ENCODE results near the gene TUBB8.
"Not testable (repeated sequence)": the region's sequence is repeated elsewhere in the genome, so short reads cannot be mapped to it uniquely, and the experiment has no call there.

TUBB8 gene

DNA sequence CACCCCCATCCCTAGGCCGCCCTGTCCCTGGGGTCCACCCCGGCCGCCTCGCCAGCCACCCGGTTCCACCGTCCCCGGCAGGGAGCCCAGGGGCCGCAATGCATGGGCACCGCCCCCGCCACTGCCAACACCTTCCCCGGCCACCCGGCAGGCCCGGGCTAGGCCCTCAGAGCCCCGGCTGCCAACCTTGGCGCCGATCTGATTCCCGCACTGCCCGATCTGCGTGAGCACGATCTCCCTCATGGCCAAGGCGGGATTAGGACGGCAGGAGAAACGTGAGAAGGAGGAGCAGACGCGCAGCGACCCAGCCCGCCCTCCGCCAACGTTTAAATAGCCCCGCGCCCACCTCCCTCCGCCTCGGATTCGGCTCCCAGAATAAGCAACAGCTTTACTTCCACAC is at the start of gene TUBB8:
Gene TUBB8 (minus strand): TSS at position 301 of the 400 bp plus-strand sequence. CDS start 58 bp downstream, at position 243.
- DNase-seq: no peak

GRCh38 chr10:96466-96865 is 47.4 kb upstream of the TUBB8 start:
- no peak for DNase-seq

DNA sequence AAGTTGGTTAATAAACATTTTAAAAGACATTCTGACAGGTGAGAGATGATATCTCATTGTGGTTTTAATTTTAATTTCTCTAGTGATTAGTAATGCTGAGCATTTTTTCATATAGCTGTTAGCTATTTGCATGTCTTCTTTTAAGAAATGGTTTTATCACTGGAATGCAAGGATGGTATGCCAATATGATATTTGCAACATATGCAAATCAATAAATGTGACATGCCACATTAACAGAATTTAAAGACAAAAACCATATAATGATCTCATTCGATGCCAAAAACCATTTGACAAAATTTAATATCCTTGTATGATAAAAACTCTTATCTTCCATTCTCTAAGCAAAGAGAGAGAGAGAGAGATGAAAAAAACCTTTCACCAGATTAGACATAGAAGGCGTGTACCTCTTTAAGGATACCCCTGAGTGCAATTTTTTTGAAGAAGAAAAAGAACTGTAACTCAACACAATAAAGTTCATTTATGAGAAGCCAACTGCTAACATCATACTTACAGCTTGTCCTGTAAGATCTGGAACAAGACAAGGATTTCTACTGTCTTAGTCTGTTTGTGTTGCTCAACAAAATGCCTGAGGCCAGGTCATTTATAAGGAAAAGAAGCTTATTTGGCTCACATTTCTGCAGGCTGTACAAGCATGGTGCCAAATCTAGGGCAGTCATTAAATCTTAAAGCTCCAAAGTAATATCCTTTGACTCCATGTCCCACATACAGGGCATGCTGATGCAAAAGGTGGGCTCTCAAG is 46.4 kb upstream of the TUBB8 start:
- no peak for DNase-seq

DNA sequence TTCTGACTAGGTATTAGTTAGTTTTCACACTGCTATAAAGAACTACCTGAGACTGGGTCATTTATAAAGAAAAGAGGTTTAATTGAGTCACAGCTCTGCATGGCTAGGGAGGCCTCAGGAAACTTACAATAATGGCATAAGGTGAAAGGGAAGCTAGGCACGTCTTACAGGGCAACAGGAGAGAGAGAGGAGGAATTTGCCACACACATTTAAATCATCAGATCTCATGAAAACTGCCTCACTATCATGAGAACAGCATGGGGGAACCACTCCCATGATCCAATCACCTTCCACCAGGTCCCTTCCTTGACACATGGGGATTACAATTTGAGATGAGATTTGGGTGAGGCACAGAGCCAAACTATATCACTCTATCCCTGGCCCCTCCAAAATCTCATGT is 45.5 kb upstream of the TUBB8 start:
- DNase-seq: no peak

DNA sequence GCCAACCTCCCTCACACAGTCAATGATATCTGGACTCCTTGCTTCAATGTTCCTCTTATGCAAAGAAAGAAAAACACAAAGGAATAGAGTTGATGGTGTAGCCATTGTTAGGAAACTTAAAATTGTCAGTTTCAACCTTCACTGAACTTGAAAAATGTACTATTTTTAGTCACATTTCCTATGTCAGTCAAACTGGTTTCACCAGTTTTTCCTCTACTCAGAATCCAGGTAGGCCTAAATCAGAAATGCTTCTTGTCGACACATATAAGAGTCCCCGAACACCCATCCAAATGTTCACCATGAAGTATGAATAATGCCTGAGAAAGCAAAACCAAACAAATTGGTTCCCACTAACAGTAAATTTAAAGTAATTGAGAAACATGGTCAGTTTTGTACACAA is 43.8 kb upstream of the TUBB8 start:
- DNase-seq: no peak

- no peak for DNase-seq
Measured at GRCh38 chr10:92153-92552, 43.1 kb upstream of the TUBB8 start.

- DNase-seq: no peak
Measured at GRCh38 chr10:91313-91712, 42.2 kb upstream of the TUBB8 start.

- no peak for DNase-seq
Measured at GRCh38 chr10:90161-90560, 41.1 kb upstream of the TUBB8 start.

DNA sequence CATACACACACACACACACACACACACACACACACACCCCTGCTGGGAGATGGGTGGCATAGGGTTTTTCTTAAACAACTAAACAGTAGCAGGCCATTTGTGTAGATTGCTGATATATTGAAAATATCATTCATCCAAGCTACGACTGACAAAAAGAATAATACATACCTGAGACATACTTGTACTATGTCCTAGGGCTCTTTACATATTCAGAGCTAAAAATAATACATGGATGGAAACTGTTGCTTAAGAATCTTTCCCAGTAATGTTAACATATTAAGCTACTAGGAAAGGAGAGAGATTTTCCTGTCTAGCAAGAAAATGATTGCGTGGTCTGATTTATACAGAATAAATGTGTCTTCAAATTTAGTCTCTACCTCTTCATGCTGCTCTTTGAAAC is 40.2 kb upstream of the TUBB8 start:
- DNase-seq: no peak

DNA sequence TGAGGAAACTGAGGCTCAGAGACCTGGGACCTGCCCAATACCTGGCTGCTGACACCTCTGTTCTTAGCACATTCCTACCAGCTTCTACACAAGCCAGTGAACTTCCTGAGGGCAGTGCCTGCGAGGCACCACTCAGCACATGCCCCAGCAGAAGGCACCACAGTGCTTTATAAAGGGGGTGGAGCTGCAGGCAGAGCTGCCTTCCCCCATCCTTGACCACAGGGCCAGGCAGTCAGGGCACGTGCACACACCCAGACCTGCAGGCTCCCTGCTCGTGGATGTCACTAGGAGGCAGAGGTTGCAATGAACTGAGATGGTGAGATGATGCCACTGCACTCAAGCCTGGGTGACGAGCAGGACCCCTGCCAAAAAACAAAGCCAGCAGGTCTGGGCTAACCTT is 39.2 kb upstream of the TUBB8 start:
- DNase-seq: no peak

DNA sequence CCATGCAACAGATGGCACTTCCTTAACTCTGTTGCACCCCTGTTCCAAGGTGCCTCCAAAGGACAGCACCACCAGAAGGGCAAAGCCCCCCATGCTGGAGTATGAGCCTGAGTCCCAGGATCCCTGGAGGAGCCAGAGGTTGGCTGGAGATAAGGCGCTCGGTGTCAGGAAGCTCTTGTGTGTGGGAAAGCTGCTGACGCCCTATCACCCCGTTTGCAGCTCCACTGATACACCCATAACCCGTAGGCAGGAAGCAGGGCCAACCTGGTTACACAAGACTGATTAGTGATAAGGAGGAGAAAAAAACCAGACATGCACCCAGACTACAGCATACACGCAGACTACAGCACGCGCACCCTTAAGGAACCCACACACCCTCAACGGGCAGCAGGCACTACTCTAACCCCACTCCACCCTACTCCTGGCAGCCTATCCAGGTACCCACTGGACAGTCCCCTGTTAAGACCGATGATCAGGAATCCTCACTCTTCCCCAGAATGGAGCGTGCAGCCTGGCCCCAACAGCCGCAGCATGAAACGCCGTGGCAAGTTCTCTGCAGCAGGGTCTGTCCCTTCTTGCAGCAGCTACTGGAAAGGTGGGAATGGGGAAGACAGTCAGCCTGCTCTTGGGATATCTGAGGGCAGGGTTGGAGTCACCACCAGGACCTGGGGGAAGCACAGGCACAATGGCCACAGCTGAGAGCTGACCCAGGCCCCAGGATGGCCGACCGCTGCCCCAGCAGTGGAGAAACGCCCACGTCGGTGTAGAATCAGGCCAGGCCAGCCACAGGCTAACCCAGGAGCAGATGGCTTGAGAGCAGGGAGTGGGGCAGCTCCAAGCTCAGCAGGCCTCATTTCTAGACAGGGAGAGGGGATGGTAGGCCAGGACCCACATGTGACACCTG is 38.3 kb upstream of the TUBB8 start:
- no peak for DNase-seq

DNA sequence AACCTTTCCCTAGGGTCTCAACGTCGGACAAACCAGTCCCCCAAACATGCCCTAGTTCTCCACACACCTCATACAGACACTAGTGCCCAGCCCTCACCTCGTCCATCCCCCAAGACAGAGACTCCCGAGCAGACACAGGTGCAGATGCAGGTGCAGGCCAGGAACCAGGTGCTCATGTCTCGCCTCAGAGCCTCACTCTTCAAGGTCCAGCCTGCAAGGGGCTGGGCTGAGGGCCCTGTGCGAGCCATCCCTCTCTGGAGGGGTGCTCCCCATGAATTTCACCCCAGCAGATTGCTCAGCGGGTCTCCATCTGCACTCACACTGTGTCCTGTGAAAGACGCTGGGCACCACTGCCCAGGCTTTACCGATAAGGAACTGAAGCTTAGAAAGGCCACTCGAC is 36.9 kb upstream of the TUBB8 start:
- no peak for DNase-seq

GRCh38 chr10:85044-85443 is 35.9 kb upstream of the TUBB8 start:
- no peak for DNase-seq

GRCh38 chr10:83930-84530 is 34.9 kb upstream of the TUBB8 start:
- no peak for DNase-seq

DNA sequence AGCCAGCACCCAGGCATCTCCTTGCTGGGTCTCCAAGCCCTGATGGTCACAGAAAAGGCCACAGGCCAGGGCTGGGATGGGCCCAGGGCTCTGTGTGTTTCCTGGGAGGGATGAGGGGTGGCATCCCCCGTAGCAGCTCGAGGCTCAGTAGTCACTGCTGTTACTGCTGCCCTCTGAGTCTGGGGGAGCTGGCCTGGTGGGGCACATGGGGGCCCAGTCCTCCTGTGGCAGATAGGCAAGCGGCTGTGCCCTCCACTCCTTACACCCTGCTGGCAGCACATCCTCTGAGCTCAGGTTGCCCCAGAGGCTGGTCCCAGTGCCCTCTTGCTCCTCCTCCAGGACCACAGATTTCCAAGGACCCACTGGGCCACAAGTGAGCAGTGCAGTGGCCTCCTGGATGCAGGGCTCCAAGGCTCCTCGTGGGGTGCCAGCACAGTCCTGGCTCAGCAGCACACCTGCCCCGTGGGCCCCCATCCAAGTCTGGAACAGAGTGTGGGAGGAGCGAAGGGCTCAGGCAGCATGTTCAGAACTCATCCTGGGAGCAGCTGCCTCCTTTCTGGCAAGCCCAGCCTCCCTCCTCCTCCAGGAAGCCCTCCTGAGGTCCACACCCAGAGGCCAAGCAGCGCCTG is 31.5 kb upstream of the TUBB8 start:
- no peak for DNase-seq

DNA sequence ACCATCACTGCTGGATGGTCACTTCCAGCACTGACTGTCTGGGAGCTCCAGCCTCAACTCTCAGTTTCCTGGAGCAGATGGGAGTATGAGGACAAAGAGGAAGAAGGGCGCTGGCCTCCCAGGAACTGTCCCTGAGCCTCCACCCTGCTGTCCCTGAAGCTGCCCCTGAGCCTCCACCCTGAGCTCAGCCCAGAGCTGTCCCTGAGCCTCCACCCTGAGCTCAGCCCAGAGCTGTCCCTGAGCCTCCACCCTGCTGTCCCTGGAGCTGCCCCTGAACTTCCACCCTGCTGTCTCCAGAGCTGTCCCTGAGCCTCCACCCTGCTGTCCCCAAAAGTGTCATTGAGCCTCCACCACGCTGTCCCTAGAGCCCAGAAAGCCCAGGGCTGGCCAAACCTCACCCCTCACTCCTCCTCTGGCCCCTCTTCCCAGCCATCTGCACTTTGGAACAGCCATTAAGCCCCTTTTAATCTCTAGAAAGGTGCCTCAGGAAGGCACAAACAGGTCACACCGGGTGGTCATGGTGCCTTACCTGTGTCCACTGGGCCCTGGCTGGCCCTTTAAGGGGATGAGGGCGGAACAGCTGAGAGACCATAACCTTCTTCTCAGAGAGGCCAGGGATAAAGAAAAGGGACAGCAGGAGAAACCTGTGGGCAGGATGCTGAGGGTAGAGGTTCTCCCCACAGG is 30.6 kb upstream of the TUBB8 start:
- no peak for DNase-seq

DNA sequence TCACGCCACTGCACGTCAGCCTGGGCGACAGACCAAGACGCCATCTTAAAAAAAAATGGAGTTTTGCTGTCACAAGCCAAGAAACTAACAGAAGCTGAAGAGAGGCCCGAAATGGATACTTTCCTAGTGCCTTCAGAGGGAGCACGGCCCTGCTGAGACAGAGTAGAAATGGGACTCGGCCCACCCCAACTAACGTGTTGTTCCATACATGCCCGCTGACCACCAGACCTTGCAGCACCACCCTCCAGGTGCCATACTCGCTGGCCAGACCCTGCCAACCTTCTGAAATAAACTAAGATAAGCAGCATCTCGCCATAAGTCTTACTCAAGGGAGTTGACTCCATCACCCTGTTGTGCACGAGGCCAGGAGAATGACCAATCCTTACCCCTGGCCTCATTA is 29.5 kb upstream of the TUBB8 start:
- no peak for DNase-seq

GRCh38 chr10:74266-74621 is 25.1 kb upstream of the TUBB8 start:
- not testable (repeated sequence) for DNase-seq

DNA sequence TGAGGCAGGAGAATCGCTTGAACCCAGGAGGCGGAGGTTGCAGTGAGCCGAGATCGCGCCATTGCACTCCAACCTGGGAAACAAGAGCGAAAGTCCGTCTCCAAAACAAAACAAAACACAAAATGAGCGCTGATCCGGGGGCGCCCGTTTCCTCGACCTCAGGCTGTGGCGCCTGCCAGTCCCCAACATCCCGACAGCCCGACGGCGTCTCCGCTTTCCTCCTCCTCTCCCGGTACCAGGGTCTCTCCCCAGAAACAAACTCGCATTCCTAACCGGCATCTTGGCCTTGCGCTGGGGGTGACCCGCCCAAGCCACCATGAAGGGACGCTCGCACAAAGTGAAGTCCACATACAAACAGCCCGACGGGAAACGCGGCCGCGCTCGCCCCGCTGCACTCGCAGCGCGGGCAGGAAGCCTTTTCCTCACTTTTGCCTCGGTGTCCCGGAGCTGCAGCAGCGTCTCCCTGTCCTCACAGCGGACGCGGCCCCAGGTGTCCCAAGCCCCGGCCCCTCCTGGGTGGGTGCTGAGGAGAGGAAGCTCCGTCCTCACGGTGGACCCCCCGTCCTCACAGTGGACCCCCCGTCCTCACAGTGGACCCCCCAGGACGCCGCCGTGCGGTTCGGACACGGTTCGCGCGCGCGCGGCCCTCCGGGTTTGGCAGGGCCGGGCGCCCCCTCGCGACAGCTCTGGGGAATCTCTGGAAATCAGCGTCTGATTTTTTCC is 24.6 kb upstream of the TUBB8 start:
- peak; percentile 62 for DNase-seq

DNA sequence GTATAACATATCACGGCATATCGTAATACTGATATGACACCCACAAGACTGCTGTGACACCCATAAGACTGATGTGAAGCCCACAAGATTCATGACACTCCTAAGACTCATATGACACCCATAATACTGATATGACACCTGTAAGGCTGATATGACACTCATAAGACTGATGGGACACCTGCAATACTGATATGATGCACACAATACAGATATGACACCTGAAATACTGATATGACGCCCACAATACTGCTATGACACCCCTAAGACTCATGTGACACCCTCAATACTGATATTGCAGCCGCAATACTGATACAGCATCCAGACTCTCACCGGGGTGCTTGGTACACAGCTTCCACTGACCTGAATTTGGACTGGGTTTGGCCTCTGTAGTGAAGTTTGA is 19.1 kb upstream of the TUBB8 start:
- DNase-seq: not testable (repeated sequence)

DNA sequence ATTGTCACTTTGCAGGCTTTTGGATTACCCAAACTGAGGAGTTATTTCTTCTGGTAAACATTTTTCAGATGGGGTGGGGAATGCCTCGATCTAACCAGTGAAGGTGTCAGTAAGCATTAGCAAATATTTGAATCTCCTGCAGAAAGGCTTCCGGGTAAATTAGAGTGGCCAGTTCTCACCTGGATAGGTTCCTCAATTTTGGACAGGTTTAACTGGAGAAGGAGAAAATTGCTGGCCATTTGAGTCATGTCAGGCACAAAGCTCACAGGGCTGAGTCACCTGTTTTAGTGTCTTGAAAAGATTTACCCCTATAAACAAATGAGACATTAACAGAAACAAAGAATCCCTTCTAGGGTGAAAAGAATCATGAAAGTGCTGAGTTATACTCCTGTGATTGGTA is 830 bp upstream of the TUBB8 start:
- DNase-seq: not testable (repeated sequence)

- not testable (repeated sequence) for DNase-seq
Measured at GRCh38 chr10:47864-48263, 1.2 kb downstream of the TUBB8 start.
